Activated naive CD4-positive, alpha-beta T cell treated with anti-CD3 and anti-CD28 coated beads, Interleukin-2, amount 10 ng/mL, durations not matched to agents 7 days and 5 days (primary cell): ENCODE measurements around the gene GATM.

Source experiments
- CTCF ChIA-PET: fragments of 350-600 bp; sonication (Branson Sonifier 250); formaldehyde crosslinking; loops from one replicate; lab custom pipeline; 2021; ENCODE audit warnings: antibody characterized with exemption; lab: Charles Lee
- DNase-seq: peaks from one replicate; pipeline ENCODE4 v3.0.0-alpha.2; 2020
- H3K27ac Mint-ChIP-seq: one replicate; pipeline ENCODE4 v1.8.0; 2021; ENCODE audit warnings: mild to moderate bottlenecking, moderate library complexity, mixed read lengths
- H3K27me3 Mint-ChIP-seq: one replicate; pipeline ENCODE4 v1.8.0; 2021; ENCODE audit warnings: mild to moderate bottlenecking, mixed read lengths
- H3K36me3 Mint-ChIP-seq: one replicate; pipeline ENCODE4 v1.8.0; 2021; ENCODE audit warnings: mixed read lengths
- H3K4me1 Mint-ChIP-seq: one replicate; pipeline ENCODE4 v1.8.0; 2021; ENCODE audit warnings: mixed read lengths
- H3K4me3 Mint-ChIP-seq: one replicate; pipeline ENCODE4 v1.8.0; 2021; ENCODE audit warnings: mild to moderate bottlenecking, moderate library complexity, mixed read lengths
- H3K9me3 Mint-ChIP-seq: one replicate; pipeline ENCODE4 v1.8.0; 2021; ENCODE audit warnings: mixed read lengths

The GATM gene

GRCh38 chr15:45378149-45378912 is at the start of gene GATM:
Gene GATM, minus strand, starts transcription at chr15:45378544. Its CDS starts 91 bp downstream, at chr15:45378453.
- no peak within 1 kb of the TSS for H3K27ac Mint-ChIP-seq
- H3K4me1 Mint-ChIP-seq, result peaks cover 14% of the 10 kb centered on the region
- no peaks in the 10 kb centered on the region for H3K9me3 Mint-ChIP-seq
- peaks cover 66% of the 10 kb centered on the region for H3K27me3 Mint-ChIP-seq
- CTCF ChIA-PET, result no interaction called here
- peak; percentile 52 for DNase-seq
- peak within 1 kb of the TSS; percentile 69 for H3K4me3 Mint-ChIP-seq
- no peaks in the 10 kb centered on the region for H3K36me3 Mint-ChIP-seq

GRCh38 chr15:45427085-45427484 is 48.7 kb upstream of the GATM start:
- H3K36me3 Mint-ChIP-seq, result peaks cover 2% of the 10 kb centered on the region
- no peak for DNase-seq
- CTCF ChIA-PET, result interaction anchor here (1.2 to 2.4 kb wide), 2 partner anchors 28 to 31 kb away, joined by 5 to 6 read pairs; no protein-coding TSS in a partner anchor

GRCh38 chr15:45425135-45425534 is 46.8 kb upstream of the GATM start:
- H3K4me1 Mint-ChIP-seq, result no peaks in the 10 kb centered on the region
- H3K36me3 Mint-ChIP-seq, result peaks cover 7% of the 10 kb centered on the region
- H3K27me3 Mint-ChIP-seq, result peaks cover 8% of the 10 kb centered on the region
- no peak for DNase-seq
- CTCF ChIA-PET, result interaction anchor here (1.8 kb wide), 1 partner anchor 32 kb away, joined by 6 read pairs; no protein-coding TSS in a partner anchor
- H3K27ac Mint-ChIP-seq, result no peak overlapping the region
- H3K4me3 Mint-ChIP-seq, result no peak overlapping the region
- H3K9me3 Mint-ChIP-seq, result no peaks in the 10 kb centered on the region

More at GRCh38 chr15:45427085-45427484, 48.7 kb upstream of the GATM start:
- H3K4me1 Mint-ChIP-seq, result peaks cover 5% of the 10 kb centered on the region
- no peaks in the 10 kb centered on the region for H3K9me3 Mint-ChIP-seq
- H3K4me3 Mint-ChIP-seq, result no peak overlapping the region
- H3K27ac Mint-ChIP-seq, result no peak overlapping the region
- H3K27me3 Mint-ChIP-seq, result peaks cover 24% of the 10 kb centered on the region

GRCh38 chr15:45424429-45424828 is 46.1 kb upstream of the GATM start:
- H3K36me3 Mint-ChIP-seq, result peaks cover 8% of the 10 kb centered on the region
- DNase-seq, result no peak
- H3K4me3 Mint-ChIP-seq, result no peak overlapping the region
- H3K27me3 Mint-ChIP-seq, result peaks cover 3% of the 10 kb centered on the region
- H3K9me3 Mint-ChIP-seq, result no peaks in the 10 kb centered on the region
- no peaks in the 10 kb centered on the region for H3K4me1 Mint-ChIP-seq
- CTCF ChIA-PET, result interaction anchor here (0.7 to 1.8 kb wide), 4 partner anchors 9 to 261 kb away, joined by 3 to 6 read pairs (median 3); no protein-coding TSS in a partner anchor
- no peak overlapping the region for H3K27ac Mint-ChIP-seq

GRCh38 chr15:45417303-45417950 is 39.1 kb upstream of the GATM start:
- CTCF ChIA-PET, result no interaction called here
- Mint-ChIP-seq H3K27ac (no peak overlapping the region), H3K36me3 (peaks cover 47% of the 10 kb centered on the region), H3K27me3 (no peaks in the 10 kb centered on the region), H3K4me1 (peaks cover 16% of the 10 kb centered on the region), H3K9me3 (no peaks in the 10 kb centered on the region), H3K4me3 (no peak overlapping the region)
- no peak for DNase-seq

GRCh38 chr15:45414215-45414885 is 36.0 kb upstream of the GATM start:
- CTCF ChIA-PET, result interaction anchor here (0.7 to 1.9 kb wide), 8 partner anchors 15 to 209 kb away, joined by 3 to 7 read pairs (median 4); no protein-coding TSS in a partner anchor
- Mint-ChIP-seq H3K27me3 (no peaks in the 10 kb centered on the region), H3K9me3 (no peaks in the 10 kb centered on the region), H3K4me3 (no peak overlapping the region), H3K27ac (peak overlapping the region; percentile 33), H3K4me1 (peaks cover 16% of the 10 kb centered on the region), H3K36me3 (peaks cover 46% of the 10 kb centered on the region)
- DNase-seq, result no peak

- Mint-ChIP-seq H3K27me3 (no peaks in the 10 kb centered on the region), H3K4me1 (peaks cover 34% of the 10 kb centered on the region)
- CTCF ChIA-PET, result interaction anchor here (1.2 kb wide), 1 partner anchor 21 kb away, joined by 6 read pairs; no protein-coding TSS in a partner anchor
Measured at GRCh38 chr15:45409596-45409995, 31.3 kb upstream of the GATM start.

GRCh38 chr15:45407786-45408185 is 29.4 kb upstream of the GATM start:
- Mint-ChIP-seq H3K27ac (no peak overlapping the region), H3K4me3 (no peak overlapping the region), H3K27me3 (no peaks in the 10 kb centered on the region), H3K9me3 (no peaks in the 10 kb centered on the region), H3K36me3 (peaks cover 38% of the 10 kb centered on the region), H3K4me1 (peaks cover 30% of the 10 kb centered on the region)
- no peak for DNase-seq
- CTCF ChIA-PET, result no interaction called here

More at GRCh38 chr15:45409596-45409995, 31.3 kb upstream of the GATM start:
- no peak for DNase-seq
- no peaks in the 10 kb centered on the region for H3K9me3 Mint-ChIP-seq
- H3K36me3 Mint-ChIP-seq, result peaks cover 51% of the 10 kb centered on the region
- no peak overlapping the region for H3K4me3 Mint-ChIP-seq
- no peak overlapping the region for H3K27ac Mint-ChIP-seq

GRCh38 chr15:45402955-45403877 is 24.9 kb upstream of the GATM start:
- CTCF ChIA-PET, result interaction anchor here (1.4 to 2.9 kb wide), 7 partner anchors 26 to 240 kb away, joined by 3 to 16 read pairs (median 5); no protein-coding TSS in a partner anchor
- Mint-ChIP-seq H3K9me3 (no peaks in the 10 kb centered on the region), H3K4me1 (peaks cover 42% of the 10 kb centered on the region), H3K4me3 (peak overlapping the region; percentile 97), H3K36me3 (peaks cover 18% of the 10 kb centered on the region), H3K27me3 (no peaks in the 10 kb centered on the region), H3K27ac (peak overlapping the region; percentile 94)
- DNase-seq, result peak; percentile 50

GRCh38 chr15:45402162-45402954 is 24.0 kb upstream of the GATM start:
- peak; percentile 97 for DNase-seq
- Mint-ChIP-seq H3K4me3 (peak overlapping the region; percentile 97), H3K4me1 (peaks cover 42% of the 10 kb centered on the region), H3K27me3 (no peaks in the 10 kb centered on the region), H3K36me3 (peaks cover 17% of the 10 kb centered on the region), H3K9me3 (no peaks in the 10 kb centered on the region), H3K27ac (peak overlapping the region; percentile 94)
- CTCF ChIA-PET, result interaction anchor here (1.0 to 2.9 kb wide), 7 partner anchors 36 to 239 kb away, joined by 3 to 16 read pairs (median 6); partner anchors contain the start of gene BLOC1S6

GRCh38 chr15:45401665-45402161 is 23.4 kb upstream of the GATM start:
- H3K27me3 Mint-ChIP-seq, result no peaks in the 10 kb centered on the region
- CTCF ChIA-PET, result interaction anchor here (1.0 to 2.9 kb wide), 7 partner anchors 37 to 239 kb away, joined by 3 to 16 read pairs (median 6); partner anchors contain the start of gene BLOC1S6
- H3K27ac Mint-ChIP-seq, result peak overlapping the region; percentile 94
- no peak for DNase-seq
- no peaks in the 10 kb centered on the region for H3K9me3 Mint-ChIP-seq
- peaks cover 12% of the 10 kb centered on the region for H3K36me3 Mint-ChIP-seq
- peak overlapping the region; percentile 97 for H3K4me3 Mint-ChIP-seq
- H3K4me1 Mint-ChIP-seq, result peaks cover 39% of the 10 kb centered on the region
